ENCODE results near the gene HOXC6. TPM values are rescaled to one million over a fixed set of nuclear protein-coding genes. Genes with fewer than 3 reads are reported as not detected.

The HOXC6 gene
- total RNA-seq, result not detected

DNA sequence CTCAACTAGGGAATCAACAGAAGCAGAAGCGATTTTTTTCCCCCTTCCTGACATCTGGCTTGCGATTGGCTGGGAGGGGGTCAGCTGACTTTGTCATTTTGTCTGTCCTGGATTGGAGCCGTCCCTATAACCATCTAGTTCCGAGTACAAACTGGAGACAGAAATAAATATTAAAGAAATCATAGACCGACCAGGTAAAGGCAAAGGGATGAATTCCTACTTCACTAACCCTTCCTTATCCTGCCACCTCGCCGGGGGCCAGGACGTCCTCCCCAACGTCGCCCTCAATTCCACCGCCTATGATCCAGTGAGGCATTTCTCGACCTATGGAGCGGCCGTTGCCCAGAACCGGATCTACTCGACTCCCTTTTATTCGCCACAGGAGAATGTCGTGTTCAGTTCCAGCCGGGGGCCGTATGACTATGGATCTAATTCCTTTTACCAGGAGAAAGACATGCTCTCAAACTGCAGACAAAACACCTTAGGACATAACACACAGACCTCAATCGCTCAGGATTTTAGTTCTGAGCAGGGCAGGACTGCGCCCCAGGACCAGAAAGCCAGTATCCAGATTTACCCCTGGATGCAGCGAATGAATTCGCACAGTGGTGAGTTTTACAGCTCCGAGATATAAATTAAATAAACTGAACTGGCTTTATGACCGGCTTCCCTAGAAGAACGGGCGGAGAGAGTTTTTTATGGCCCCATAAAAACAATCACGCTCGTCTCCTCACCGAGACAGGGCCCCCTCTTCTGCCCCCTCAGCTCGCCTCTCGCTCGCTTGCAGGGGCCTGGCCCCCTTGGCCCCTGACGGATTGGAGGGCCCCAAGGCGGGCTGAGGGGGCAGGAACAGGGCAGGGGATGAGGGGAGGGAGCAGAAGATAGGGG lies at the start of gene HOXC6:
Gene HOXC6, plus strand, starts transcription at position 127 of the 888 bp plus-strand sequence. Its CDS starts 82 bp downstream, at position 209.
- POLR2A ChIA-PET, result no interaction called here

GRCh38 chr12:53978477-53979356 lies 49.5 kb upstream of the HOXC6 start:
- DNase-seq, result no peak
- no peaks in the 10 kb centered on the region for H3K9me3 Mint-ChIP-seq
- peaks cover 93% of the 10 kb centered on the region for H3K27me3 Mint-ChIP-seq
- POLR2A ChIA-PET, result no interaction called here
- H3K4me1 Mint-ChIP-seq, result peaks cover 8% of the 10 kb centered on the region
- no peak overlapping the region for H3K4me3 Mint-ChIP-seq
- CTCF ChIA-PET, result no interaction called here
- H3K36me3 Mint-ChIP-seq (ENCODE audit: low read depth), result peaks cover 3% of the 10 kb centered on the region
- H3K27ac Mint-ChIP-seq, result no peak overlapping the region

More for the DNA sequence above, at the start of gene HOXC6:
- peaks cover 27% of the 10 kb centered on the region for H3K4me1 Mint-ChIP-seq
- H3K4me3 Mint-ChIP-seq, result no peak within 1 kb of the TSS
- CTCF ChIA-PET, result interaction anchor here (1.1 to 2.3 kb wide), 5 partner anchors 16 to 172 kb away, joined by 3 to 8 read pairs (median 4); partner anchors contain the start of gene SMUG1
- H3K9me3 Mint-ChIP-seq, result no peaks in the 10 kb centered on the region
- DNase-seq, result no peak
- no peaks in the 10 kb centered on the region for H3K36me3 Mint-ChIP-seq (ENCODE audit: low read depth)
- peaks cover 87% of the 10 kb centered on the region for H3K27me3 Mint-ChIP-seq
- H3K27ac Mint-ChIP-seq, result no peak within 1 kb of the TSS

DNA sequence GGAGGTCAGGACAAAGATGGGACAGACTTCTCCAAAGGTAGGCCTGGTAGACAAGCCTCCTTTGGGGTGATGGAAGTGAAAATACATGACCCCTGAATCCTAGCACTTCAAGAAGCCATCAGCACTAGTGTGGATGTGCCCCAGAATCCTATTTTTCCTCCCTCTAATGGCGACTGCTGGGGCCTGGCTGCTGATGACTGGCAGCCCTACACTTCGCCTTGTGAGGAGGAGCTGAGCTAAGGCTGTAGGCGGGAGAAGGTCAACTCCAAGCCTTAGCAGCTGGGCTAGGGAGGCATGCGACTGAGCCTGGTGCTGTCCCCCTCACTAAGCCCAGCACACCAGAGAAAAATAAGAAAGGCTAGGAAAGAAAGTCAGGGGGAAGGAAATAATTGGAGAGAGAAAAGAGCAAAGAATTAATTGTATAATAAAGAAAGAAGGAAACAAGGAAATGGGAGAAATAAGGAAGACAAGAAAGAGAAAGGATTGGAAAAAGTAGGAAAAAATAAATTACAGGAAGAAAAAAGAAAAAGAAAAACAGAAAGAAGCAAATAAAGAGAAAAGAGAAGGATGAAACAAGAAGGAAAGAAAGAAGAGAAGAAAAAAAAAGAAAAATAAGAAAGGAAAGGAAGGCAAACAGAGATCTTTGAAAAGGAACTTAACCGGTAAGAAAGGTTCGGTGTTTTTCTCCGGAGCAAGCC lies 48.0 kb upstream of the HOXC6 start:
- Mint-ChIP-seq H3K27ac (no peak overlapping the region), H3K4me3 (no peak overlapping the region), H3K4me1 (peaks cover 10% of the 10 kb centered on the region), H3K9me3 (no peaks in the 10 kb centered on the region), H3K27me3 (peaks cover 96% of the 10 kb centered on the region), H3K36me3 (ENCODE audit: low read depth) (peaks cover 3% of the 10 kb centered on the region)
- POLR2A ChIA-PET, result no interaction called here
- no peak for DNase-seq
- CTCF ChIA-PET, result interaction anchor here (0.6 to 1.9 kb wide), 3 partner anchors 26 to 234 kb away, joined by 3 to 5 read pairs (median 3); partner anchors contain the start of gene HOXC12

DNA sequence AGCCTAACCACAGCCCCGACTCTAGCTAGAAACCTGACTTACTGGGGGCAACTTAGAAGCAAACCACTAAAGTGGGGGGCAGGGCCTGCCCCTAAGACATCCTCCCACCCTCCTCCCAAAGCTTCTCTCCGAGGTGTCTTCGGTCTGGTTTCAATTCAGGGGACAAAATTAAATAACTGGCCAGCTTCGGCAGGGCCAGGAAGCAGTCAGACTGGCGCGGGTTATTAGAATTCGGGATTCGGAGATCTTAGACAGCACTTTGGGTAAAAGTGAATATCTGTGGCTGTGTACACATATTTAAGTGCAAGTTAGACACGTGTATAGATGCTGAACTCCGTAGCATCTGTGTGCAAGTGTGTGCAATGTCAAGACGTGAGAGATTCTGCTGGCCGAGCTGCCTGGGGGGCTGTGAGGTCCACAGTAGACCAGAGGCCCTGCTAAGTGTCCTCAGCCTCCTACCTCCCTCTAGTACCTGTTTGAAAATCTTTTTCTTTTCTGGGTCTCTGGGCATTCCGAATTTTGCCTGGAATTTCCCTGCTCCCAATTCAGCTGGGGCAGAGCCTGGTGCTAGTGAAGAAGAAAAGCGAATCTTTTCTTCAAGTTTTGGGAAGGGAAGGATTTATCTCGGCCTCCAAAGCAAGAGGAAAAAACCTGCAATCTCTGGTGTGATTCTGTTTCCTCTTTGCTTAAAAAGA lies 47.3 kb upstream of the HOXC6 start:
- peaks cover 95% of the 10 kb centered on the region for H3K27me3 Mint-ChIP-seq
- POLR2A ChIA-PET, result no interaction called here
- CTCF ChIA-PET, result interaction anchor here (0.6 to 1.9 kb wide), 3 partner anchors 26 to 233 kb away, joined by 3 to 5 read pairs (median 3); partner anchors contain the start of gene HOXC12
- no peaks in the 10 kb centered on the region for H3K9me3 Mint-ChIP-seq
- no peak overlapping the region for H3K4me3 Mint-ChIP-seq
- no peak overlapping the region for H3K27ac Mint-ChIP-seq
- no peak for DNase-seq
- H3K36me3 Mint-ChIP-seq (ENCODE audit: low read depth), result no peaks in the 10 kb centered on the region
- peaks cover 8% of the 10 kb centered on the region for H3K4me1 Mint-ChIP-seq

- Mint-ChIP-seq H3K36me3 (ENCODE audit: low read depth) (no peaks in the 10 kb centered on the region), H3K27me3 (peaks cover 96% of the 10 kb centered on the region), H3K27ac (no peak overlapping the region), H3K9me3 (no peaks in the 10 kb centered on the region), H3K4me1 (peaks cover 15% of the 10 kb centered on the region), H3K4me3 (no peak overlapping the region)
- ChIA-PET CTCF (no interaction called here), POLR2A (no interaction called here)
- no peak for DNase-seq
Measured at GRCh38 chr12:53981634-53982565, 46.3 kb upstream of the HOXC6 start.

DNA sequence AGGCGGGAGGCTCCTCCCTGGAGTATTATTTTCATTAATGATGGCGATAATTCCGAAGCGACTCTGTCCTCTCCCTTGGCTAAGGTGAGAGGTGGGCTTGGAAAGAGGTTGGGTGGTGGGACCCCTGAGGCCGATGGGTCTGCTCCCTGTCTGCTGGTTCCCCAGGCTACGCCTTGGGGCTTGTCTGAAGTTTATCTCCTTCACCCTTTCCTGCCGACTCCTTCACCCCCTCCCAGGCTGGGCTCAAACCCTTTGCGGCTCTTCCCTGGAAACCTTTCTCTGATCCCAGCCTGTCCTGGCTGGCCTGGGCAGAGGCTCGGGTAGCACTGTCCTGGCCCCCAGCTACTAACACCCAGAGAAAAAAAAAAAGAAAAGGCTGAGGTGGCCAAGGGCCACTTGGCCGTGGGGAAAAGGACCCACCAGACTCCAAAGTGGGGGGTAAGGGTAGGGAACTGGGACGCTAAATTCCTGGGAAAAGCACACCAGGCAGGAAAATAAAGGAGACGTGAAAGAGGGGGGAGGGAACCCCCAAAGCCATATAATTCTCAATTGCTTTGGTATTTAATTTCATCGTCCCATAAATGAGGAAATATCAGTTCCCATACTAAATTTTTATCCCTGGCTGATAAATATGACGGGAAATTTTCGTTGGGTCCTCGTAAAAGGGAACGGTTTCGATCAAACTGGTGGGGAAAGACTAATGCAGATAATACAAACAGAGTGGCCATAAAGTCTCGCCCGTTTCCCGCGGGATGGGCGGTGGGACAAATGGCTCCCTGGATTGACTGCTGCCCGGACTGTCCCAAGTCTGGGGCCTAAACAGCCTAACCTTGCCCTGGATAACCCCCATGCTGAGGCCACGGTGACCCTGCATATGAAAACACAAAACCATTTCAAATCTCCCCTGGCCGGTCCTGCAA lies 45.3 kb upstream of the HOXC6 start:
- Mint-ChIP-seq H3K4me3 (no peak overlapping the region), H3K27ac (no peak overlapping the region), H3K4me1 (peaks cover 17% of the 10 kb centered on the region), H3K36me3 (ENCODE audit: low read depth) (no peaks in the 10 kb centered on the region), H3K9me3 (no peaks in the 10 kb centered on the region), H3K27me3 (peaks cover 96% of the 10 kb centered on the region)
- POLR2A ChIA-PET, result no interaction called here
- CTCF ChIA-PET, result no interaction called here
- no peak for DNase-seq

GRCh38 chr12:53983568-53983949 lies 44.7 kb upstream of the HOXC6 start:
- Mint-ChIP-seq H3K4me3 (no peak overlapping the region), H3K36me3 (ENCODE audit: low read depth) (no peaks in the 10 kb centered on the region), H3K9me3 (no peaks in the 10 kb centered on the region), H3K27me3 (peaks cover 96% of the 10 kb centered on the region), H3K27ac (no peak overlapping the region), H3K4me1 (peaks cover 20% of the 10 kb centered on the region)
- DNase-seq, result no peak
- POLR2A ChIA-PET, result no interaction called here
- CTCF ChIA-PET, result interaction anchor here (2.4 kb wide), 1 partner anchor 224 kb away, joined by 12 read pairs; no protein-coding TSS in a partner anchor

DNA sequence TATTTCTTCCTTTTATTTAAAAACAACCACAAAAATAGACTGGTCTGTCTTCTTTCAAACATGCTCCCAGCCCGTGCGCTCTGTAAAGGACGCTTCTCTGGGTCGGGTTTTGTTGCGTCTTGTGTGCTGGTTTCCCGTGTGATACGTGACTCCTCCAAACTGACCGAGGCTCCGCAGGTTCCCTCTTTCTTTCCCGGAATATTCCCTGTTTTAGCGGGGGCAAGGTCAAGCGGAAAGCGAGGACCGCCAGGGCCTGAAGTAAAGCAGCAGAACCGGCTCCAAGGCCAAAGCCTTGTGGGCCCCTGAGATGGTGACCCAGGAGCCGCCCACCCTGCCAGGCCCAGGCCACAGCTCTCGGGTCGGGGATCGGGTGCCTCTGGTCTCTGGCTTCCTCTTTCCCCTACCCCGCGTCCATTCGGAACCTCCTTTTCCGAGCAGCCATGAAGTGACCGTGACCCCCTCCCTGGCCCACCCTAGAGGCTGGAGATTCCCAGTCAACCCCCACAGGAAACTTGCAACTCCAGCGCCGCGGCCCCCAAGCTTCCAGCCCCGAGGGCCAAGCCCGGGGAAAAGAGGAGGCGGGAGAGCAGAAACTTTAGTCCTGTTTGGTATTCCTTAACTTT lies 44.2 kb upstream of the HOXC6 start:
- CTCF ChIA-PET, result interaction anchor here (1.2 to 4.0 kb wide), 9 partner anchors 9 to 394 kb away, joined by 3 to 20 read pairs (median 9); partner anchors contain the start of gene HOXC12
- peak overlapping the region; percentile 25 for H3K27ac Mint-ChIP-seq

DNA sequence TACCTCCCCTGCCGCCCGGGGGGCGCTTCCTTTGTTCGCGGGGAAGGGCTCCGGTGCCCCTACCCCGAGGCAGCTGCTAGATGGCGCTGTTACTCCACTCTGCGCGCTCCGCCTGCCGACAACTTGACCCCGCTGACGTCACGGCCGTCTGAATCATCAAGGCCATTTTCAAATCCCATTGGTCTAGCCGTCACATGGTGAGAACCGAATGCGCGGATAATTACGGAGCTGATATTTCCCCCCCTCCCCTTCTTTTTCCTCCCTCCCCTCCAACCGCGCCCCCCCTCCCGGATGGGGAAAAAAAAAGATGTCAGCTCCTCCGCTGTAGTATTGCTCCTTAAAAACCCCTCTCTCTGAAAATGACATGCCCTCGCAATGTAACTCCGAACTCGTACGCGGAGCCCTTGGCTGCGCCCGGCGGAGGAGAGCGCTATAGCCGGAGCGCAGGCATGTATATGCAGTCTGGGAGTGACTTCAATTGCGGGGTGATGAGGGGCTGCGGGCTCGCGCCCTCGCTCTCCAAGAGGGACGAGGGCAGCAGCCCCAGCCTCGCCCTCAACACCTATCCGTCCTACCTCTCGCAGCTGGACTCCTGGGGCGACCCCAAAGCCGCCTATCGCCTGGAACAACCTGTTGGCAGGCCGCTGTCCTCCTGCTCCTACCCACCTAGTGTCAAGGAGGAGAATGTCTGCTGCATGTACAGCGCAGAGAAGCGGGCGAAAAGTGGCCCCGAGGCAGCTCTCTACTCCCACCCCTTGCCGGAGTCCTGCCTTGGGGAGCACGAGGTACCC lies 43.1 kb upstream of the HOXC6 start, which contains the start of gene HOXC10:
Gene HOXC10, plus strand, starts transcription at position 246 of the 791 bp plus-strand sequence. Its CDS starts 114 bp downstream, at position 360.
- ChIA-PET POLR2A (no interaction called here), CTCF (interaction anchor here (0.6 to 4.0 kb wide), 18 partner anchors 8 to 548 kb away, joined by 3 to 20 read pairs (median 4); partner anchors contain the start of genes HOXC12 and HOXC5)
- Mint-ChIP-seq H3K9me3 (no peaks in the 10 kb centered on the region), H3K4me1 (peaks cover 31% of the 10 kb centered on the region), H3K27ac (peak within 1 kb of the TSS; percentile 73), H3K4me3 (peak within 1 kb of the TSS; percentile 54), H3K27me3 (peaks cover 96% of the 10 kb centered on the region), H3K36me3 (ENCODE audit: low read depth) (no peaks in the 10 kb centered on the region)
- peak; percentile 71 for DNase-seq

More for the DNA sequence above, 44.2 kb upstream of the HOXC6 start:
- POLR2A ChIA-PET, result no interaction called here
- H3K4me1 Mint-ChIP-seq, result peaks cover 22% of the 10 kb centered on the region
- H3K9me3 Mint-ChIP-seq, result no peaks in the 10 kb centered on the region
- no peak overlapping the region for H3K4me3 Mint-ChIP-seq
- peaks cover 96% of the 10 kb centered on the region for H3K27me3 Mint-ChIP-seq
- no peaks in the 10 kb centered on the region for H3K36me3 Mint-ChIP-seq (ENCODE audit: low read depth)
- DNase-seq, result no peak
